Upper lobe of right lung (tissue), 1 donor: ENCODE data around the gene CHRNE. TPM values are rescaled to one million over a fixed set of nuclear protein-coding genes. Genes with fewer than 3 reads are reported as not detected.
"Not testable (repeated sequence)": the region's sequence is repeated elsewhere in the genome, so short reads cannot be mapped to it uniquely, and the experiment has no call there.

ENCODE experiments used
- ATAC-seq: fragments of 200-7000 bp; cut with Tn5 transposase; one replicate; pipeline ENCODE4 v1.9.1; 2020; ENCODE audit warnings: mild to moderate bottlenecking, moderate library complexity
- DNase-seq: peaks from one replicate; pipeline ENCODE4 v3.0.0-alpha.2; 2020
- H3K27ac ChIP-seq: fragments of 200-600 bp; one replicate; pipeline ENCODE4 v1.8.0; 2022
- H3K27me3 ChIP-seq: fragments of 200-600 bp; one replicate; pipeline ENCODE4 v1.8.0; 2022; ENCODE audit warnings: mild to moderate bottlenecking
- H3K36me3 ChIP-seq: fragments of 200-600 bp; one replicate; pipeline ENCODE4 v1.8.0; 2022
- H3K4me1 ChIP-seq: fragments of 200-600 bp; one replicate; pipeline ENCODE4 v1.8.0; 2022
- H3K4me3 ChIP-seq: fragments of 200-600 bp; one replicate; pipeline ENCODE4 v1.8.0; 2022; ENCODE audit warnings: mild to moderate bottlenecking
- H3K9me3 ChIP-seq: fragments of 200-600 bp; one replicate; pipeline ENCODE4 v1.8.0; 2022
- intact Hi-C: fragments of 100-400 bp; cut with DNase I; formaldehyde crosslinking; loops from one replicate; pipeline ENCODE4 v1.11.0; 2022
- total RNA-seq: library from RNA; stranded (reverse); fragmentation: NEBNext Ultra II Directional; extraction: Animal tissue kit (Norgen Biotek cat#: 25700); gene quantifications from one replicate; pipeline ENCODE4 v1.2.1, GENCODE V29; 2021
- TF ChIP-seq, protein P1 (sequence below): fragments of 200-600 bp; IDR thresholded peaks from one replicate; pipeline ENCODE4 v1.8.0; 2022; ENCODE audit warnings: antibody characterized with exemption
- donor health status: DM: no; HTN: yes; CAD: no; lungs with severe emphysema.

CHRNE gene
- total RNA-seq, 1 donor from 2014 or later, result 0.98 TPM

DNA sequence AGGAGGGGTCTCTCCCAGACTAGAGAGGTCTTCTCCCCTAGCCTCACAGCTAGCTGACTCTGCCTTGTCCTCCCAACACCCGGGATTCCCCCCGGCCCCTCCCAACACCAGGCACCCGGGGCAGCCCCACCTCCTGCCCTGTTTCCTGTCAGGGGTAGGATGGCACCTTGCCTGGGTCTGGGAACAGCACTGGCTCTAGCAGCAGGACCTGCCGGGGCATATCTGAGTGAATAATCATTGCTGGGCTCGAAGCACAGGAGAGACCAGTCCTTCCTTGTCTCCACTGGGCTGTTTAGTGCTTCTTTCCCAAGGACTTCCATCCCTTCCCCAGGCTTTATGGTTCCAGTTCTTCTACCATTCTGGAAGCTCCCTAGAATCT, 44.0 kb downstream of the CHRNE start:
- ATAC-seq, result peak; percentile 73
- H3K27me3 ChIP-seq, result no peaks in the 10 kb centered on the region
- peak overlapping the region; percentile 38 for H3K27ac ChIP-seq
- intact Hi-C loops, result no loop called here
- H3K4me1 ChIP-seq, result peaks cover 42% of the 10 kb centered on the region
- peak; percentile 73 for DNase-seq
- peak overlapping the region; percentile 4 for H3K4me3 ChIP-seq
- H3K9me3 ChIP-seq, result no peaks in the 10 kb centered on the region
- no peaks in the 10 kb centered on the region for H3K36me3 ChIP-seq
- TF ChIP-seq, protein P1, sequence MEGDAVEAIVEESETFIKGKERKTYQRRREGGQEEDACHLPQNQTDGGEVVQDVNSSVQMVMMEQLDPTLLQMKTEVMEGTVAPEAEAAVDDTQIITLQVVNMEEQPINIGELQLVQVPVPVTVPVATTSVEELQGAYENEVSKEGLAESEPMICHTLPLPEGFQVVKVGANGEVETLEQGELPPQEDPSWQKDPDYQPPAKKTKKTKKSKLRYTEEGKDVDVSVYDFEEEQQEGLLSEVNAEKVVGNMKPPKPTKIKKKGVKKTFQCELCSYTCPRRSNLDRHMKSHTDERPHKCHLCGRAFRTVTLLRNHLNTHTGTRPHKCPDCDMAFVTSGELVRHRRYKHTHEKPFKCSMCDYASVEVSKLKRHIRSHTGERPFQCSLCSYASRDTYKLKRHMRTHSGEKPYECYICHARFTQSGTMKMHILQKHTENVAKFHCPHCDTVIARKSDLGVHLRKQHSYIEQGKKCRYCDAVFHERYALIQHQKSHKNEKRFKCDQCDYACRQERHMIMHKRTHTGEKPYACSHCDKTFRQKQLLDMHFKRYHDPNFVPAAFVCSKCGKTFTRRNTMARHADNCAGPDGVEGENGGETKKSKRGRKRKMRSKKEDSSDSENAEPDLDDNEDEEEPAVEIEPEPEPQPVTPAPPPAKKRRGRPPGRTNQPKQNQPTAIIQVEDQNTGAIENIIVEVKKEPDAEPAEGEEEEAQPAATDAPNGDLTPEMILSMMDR, result no peak

GRCh38 chr17:4858068-4858881, 44.6 kb downstream of the CHRNE start:
- Histone ChIP-seq H3K4me3 (peak overlapping the region; percentile 4), H3K4me1 (peaks cover 39% of the 10 kb centered on the region)
- ATAC-seq, result peak; percentile 62

GRCh38 chr17:4857347-4857746, 45.6 kb downstream of the CHRNE start:
- H3K9me3 ChIP-seq, H3K4me3 ChIP-seq, DNase-seq, H3K36me3 ChIP-seq, H3K27me3 ChIP-seq, ATAC-seq, intact Hi-C loops: not testable (repeated sequence)
- H3K27ac ChIP-seq, result peak overlapping the region; percentile 38
- peaks cover 33% of the 10 kb centered on the region for H3K4me1 ChIP-seq

More at GRCh38 chr17:4858068-4858881, 44.6 kb downstream of the CHRNE start:
- Histone ChIP-seq H3K27me3 (no peaks in the 10 kb centered on the region), H3K36me3 (no peaks in the 10 kb centered on the region), H3K9me3 (no peaks in the 10 kb centered on the region), H3K27ac (peak overlapping the region; percentile 38)
- intact Hi-C loops, result no loop called here
- TF ChIP-seq, protein P1, result no peak
- no peak for DNase-seq

GRCh38 chr17:4856937-4857314, 46.0 kb downstream of the CHRNE start:
- no peaks in the 10 kb centered on the region for H3K9me3 ChIP-seq
- no peak for ATAC-seq
- DNase-seq, result no peak
- no peaks in the 10 kb centered on the region for H3K36me3 ChIP-seq
- intact Hi-C loops, result no loop called here
- peaks cover 36% of the 10 kb centered on the region for H3K4me1 ChIP-seq
- no peak overlapping the region for H3K4me3 ChIP-seq
- no peaks in the 10 kb centered on the region for H3K27me3 ChIP-seq
- peak overlapping the region; percentile 36 for H3K27ac ChIP-seq
- TF ChIP-seq, protein P1, result no peak

DNA sequence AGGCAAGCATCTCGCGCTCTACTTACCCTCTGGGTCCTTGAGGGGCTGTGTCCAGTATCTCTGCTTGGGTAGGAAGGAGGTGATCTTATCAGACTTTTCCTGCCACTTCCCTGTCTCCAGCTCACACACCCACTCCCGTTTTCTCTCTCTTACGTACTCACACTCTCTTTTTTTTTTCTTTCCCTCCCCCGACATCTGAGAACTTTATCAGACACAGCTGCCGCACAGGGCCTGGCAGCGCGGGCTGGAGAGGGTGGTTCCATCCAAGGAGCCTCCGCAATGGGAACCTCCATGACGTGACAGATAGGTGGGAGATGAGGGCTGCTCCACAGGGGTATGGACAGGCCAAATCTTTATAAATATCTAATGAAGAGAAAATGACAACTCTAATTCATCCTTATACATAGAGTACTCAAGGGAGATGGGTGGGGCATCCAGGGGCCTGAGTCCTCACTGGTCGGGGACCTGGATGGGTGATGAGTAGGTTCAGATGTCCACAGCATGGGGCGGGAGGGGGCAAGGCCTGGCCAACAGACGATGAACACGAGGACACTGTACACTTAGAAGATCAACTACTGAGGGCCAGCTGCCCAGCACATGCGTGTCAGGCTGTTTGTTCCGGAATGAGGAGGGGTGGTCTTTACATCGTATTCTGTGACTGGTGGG, 46.5 kb downstream of the CHRNE start:
- Histone ChIP-seq H3K4me1 (peaks cover 36% of the 10 kb centered on the region), H3K27ac (peak overlapping the region; percentile 36)

More for the DNA sequence above, 46.5 kb downstream of the CHRNE start:
- TF ChIP-seq, protein P1, result no peak
- Histone ChIP-seq H3K4me3 (no peak overlapping the region), H3K27me3 (no peaks in the 10 kb centered on the region), H3K36me3 (no peaks in the 10 kb centered on the region), H3K9me3 (no peaks in the 10 kb centered on the region)
- DNase-seq (no peak), ATAC-seq (no peak)
- intact Hi-C loops, result no loop called here
